Measurements from ENCODE around the gene SNTB2. TPM values are rescaled to one million over a fixed set of nuclear protein-coding genes. Genes with fewer than 3 reads are reported as not detected.

SNTB2 gene
- total RNA-seq, 1 experiment from 2014 or later = 48.2 TPM

- peak; percentile 20 for DNase-seq (ENCODE audit: low read depth)
These were observed 153.2 kb downstream of the SNTB2 start for GRCh38 chr16:69340095-69340644.

- DNase-seq (ENCODE audit: low read depth) = no peak
These were observed 157.2 kb downstream of the SNTB2 start for GRCh38 chr16:69344171-69344570.

- no peak for DNase-seq (ENCODE audit: low read depth)
These were observed 159.0 kb downstream of the SNTB2 start for GRCh38 chr16:69345923-69346322.

- no peak for DNase-seq (ENCODE audit: low read depth)
These were observed 159.7 kb downstream of the SNTB2 start for GRCh38 chr16:69346683-69347082.

GRCh38 chr16:69348222-69348621, 161.3 kb downstream of the SNTB2 start:
- DNase-seq (ENCODE audit: low read depth) = no peak

GRCh38 chr16:69349536-69349935, 162.6 kb downstream of the SNTB2 start:
- DNase-seq (ENCODE audit: low read depth) = no peak

- no peak for DNase-seq (ENCODE audit: low read depth)
These were observed 163.7 kb downstream of the SNTB2 start for GRCh38 chr16:69350536-69351133.

- DNase-seq (ENCODE audit: low read depth) = no peak
These were observed 164.5 kb downstream of the SNTB2 start, which contains the start of gene TMED6 for GRCh38 chr16:69351309-69352027. TMED6 (minus strand) TSS chr16:69351786; CDS start chr16:69351753, 33 bp downstream.

Other genes with a start within 250 kb of the SNTB2 start
- 0.20 and 1.3 TPM in 2 replicates for gene HAS3, start 81.5 kb upstream of the SNTB2 start, total RNA-seq (2014; rRNA removed; shearing (Covaris generic))
- 82.1 and 84.6 TPM in 2 replicates for gene CHTF8, start 54.6 kb upstream of the SNTB2 start, total RNA-seq (2014; rRNA removed; shearing (Covaris generic))
- gene UTP4, start 54.5 kb upstream of the SNTB2 start, total RNA-seq (2014; rRNA removed; shearing (Covaris generic)) = 32.0 and 37.4 TPM in 2 replicates
- 27.8 and 32.1 TPM in 2 replicates for gene VPS4A, start 124.2 kb downstream of the SNTB2 start, total RNA-seq (2014; rRNA removed; shearing (Covaris generic))
- gene PDF, start 143.4 kb downstream of the SNTB2 start, total RNA-seq (2014; rRNA removed; shearing (Covaris generic)) = 23.5 and 29.5 TPM in 2 replicates
- gene COG8, start 152.4 kb downstream of the SNTB2 start, total RNA-seq (2014; rRNA removed; shearing (Covaris generic)) = 31.7 and 36.8 TPM in 2 replicates
- gene NIP7, start 152.6 kb downstream of the SNTB2 start, total RNA-seq (2014; rRNA removed; shearing (Covaris generic)) = 24.5 and 29.4 TPM in 2 replicates
- gene TMED6, start 164.6 kb downstream of the SNTB2 start, total RNA-seq (2014; rRNA removed; shearing (Covaris generic)) = not detected in 2 replicates
- gene TERF2, start 198.8 kb downstream of the SNTB2 start, total RNA-seq (2014; rRNA removed; shearing (Covaris generic)) = 16.0 and 35.9 TPM in 2 replicates
- gene CYB5B, start 237.5 kb downstream of the SNTB2 start, total RNA-seq (2014; rRNA removed; shearing (Covaris generic)) = 132 and 206 TPM in 2 replicates

Measured in M059J (cell line).